GM21423 (cell line): ENCODE measurements around the gene TMEM126B.
"Not testable (repeated sequence)": the region's sequence is repeated elsewhere in the genome, so short reads cannot be mapped to it uniquely, and the experiment has no call there.

Source experiments
- ATAC-seq: cut with Tn5 transposase; IDR thresholded peaks from one replicate; pipeline ENCODE4 v1.9.1; 2021; ENCODE audit warnings: mild to moderate bottlenecking, moderate library complexity; ENCODE audit not compliant: unreplicated experiment

TMEM126B gene

DNA sequence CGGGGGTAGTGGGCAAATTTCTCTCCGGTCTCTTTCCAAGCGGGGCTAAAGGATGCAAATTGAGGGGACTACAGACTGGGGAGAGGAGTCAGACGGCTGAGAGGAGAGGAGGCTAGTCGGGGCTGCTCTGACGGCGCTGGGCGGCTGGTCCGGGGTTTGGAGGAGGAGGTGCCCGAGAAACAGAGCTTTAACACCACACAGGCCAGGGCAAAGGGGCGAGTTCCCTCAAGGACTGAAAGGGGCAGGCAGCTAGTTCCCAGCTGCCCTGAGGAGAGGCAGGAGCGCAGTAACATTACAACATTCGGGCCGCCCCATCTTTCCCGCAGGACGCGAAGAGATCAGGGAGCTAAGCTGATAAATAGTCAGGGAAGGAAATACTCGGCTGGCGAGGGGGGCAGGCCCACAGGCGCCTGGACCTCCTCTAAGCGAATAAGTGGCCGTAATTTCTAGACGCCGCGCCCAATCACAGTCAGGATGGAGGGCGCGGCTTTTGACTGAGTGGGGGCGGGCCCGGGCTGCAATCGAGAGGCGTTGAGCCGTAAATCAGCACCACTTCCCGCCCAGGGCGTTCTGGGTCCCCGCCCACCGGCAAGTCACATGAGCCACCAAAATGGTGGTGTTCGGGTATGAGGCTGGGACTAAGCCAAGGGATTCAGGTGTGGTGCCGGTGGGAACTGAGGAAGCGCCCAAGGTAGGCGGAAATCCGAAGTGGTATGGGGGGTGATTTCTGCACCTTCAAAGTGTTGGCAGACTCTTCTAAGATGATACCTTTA is at the start of gene TMEM126B:
Gene TMEM126B (plus strand): TSS at position 596 of the 773 bp plus-strand sequence. CDS start 15 bp downstream, at position 611.
- ATAC-seq = peak; percentile 99

DNA sequence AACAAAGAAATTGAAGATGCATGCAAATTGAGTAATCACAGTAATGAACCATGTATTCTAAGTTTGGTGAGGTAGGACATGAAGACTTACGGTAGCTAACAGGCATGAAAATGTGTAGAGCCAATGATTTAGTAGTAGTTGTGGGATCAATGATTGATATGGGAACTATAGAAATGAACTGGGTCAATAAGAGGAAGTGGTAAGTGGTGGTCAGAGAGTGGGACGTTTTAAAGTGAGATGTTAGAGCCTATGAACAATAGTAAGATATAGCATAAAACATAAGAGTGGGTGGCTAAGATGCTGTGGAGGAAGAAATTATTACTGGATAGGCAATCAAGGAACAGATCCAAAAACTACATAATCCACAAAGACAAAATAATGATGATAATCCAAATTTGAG is 46.3 kb upstream of the TMEM126B start:
- no peak for ATAC-seq

DNA sequence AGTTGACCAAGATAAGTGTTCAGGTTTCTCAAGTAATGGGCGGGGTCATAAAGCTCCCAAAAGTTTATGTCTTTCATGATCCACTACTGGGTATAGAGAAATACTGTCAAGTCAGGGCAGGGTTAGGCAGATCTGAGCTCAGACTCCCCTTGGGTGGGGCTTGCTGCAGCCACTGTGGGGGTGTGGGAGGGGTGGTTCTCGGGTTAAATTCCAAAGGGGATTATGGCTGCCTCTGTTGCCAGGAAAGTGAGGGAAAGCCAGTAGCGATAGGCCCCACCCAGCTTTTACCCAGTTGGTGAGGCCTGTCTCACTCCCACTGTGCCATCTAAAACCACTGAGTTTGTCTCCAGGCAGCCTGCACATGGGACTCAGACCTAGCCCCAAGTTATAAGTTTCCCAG is 39.0 kb upstream of the TMEM126B start:
- no peak for ATAC-seq

DNA sequence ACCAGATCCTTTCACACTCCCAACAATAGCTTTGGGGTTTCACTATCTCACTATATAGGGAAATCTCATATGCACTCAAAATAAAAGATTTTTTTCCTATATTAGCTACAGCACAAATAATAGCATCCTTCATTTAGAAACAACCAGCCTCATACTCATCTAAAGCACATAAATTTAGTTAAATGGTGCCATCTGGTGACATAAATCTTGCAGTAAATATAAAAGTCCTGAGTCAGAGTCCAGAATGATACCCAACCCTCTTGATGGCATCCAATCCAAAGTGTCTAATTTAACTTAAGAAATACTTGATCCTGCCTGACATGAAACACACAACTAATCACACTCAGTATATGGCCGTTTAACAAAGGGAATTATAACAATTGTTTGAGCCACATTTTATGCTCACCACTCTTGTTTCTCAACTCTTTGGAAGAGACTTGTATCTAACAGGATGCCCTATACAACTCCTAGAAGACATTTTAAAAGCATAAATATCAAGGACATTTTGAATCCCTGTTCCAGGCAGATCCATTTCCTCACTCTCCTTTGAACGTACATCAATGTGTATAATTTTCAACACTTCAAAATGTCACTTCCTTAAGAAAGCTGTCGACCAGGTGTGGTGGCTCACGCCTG is 37.4 kb upstream of the TMEM126B start:
- peak; percentile 45 for ATAC-seq

DNA sequence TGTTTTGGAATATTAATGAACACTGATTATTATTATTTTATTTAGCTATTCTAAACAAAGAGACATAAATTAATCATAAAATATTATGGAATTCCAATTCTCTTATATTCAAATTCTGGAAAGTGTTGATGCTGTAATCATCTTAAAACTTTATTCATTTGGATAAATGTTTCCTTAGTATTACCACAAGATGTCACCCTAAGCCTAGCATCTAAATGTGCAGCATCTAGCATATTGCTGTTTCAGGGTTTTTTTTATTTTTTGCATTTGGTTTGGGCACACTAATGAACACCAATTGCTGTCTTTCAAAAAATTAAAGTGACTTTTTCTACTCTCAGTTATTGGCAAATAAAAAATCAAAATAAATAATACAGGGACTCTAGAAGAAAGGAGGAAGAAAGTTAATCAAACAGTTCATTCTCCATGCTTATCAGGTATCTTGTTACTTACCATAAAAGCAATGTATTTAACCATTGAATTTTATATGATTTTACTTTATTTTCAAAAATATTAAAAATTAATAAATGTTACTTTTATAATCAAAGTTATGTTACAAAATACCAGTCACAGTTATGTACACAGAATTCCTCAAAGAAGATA is 33.0 kb upstream of the TMEM126B start:
- no peak for ATAC-seq

DNA sequence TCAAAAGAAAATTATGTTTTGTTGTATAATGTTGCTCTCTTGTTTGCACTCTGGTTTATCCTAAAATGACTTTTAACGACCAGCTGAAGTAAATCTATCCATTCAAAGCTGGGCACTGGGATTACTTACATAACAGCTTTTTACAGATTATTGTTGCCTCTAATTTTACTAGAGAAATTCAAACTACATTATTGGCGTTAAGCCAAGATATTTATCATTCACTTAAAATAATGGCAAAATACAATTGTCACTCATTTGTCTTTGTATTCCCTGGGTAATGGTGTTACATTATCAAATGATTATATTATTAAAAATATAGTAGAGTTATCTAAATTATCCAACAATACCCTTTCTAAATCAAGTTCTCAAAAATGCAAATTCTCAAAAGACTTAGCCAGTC is 31.5 kb upstream of the TMEM126B start:
- no peak for ATAC-seq

DNA sequence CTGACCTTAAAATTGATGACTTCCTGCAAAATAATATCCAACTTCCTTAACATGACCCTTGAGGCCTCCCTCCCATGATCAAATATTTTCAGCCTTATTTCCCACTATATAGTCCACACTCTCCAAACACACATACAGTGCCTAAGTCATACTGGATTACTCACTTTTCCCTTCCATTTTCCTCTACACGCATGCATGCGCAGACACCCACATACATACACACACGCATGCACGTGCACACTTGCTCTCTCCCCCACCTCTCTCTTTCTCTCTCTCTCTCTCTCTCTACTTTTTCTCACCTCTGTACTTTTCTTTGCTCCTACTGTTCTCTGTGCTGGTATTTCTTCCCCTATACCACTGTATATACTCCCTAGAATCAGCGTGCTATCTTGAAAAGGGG is 29.3 kb upstream of the TMEM126B start:
- ATAC-seq = no peak

DNA sequence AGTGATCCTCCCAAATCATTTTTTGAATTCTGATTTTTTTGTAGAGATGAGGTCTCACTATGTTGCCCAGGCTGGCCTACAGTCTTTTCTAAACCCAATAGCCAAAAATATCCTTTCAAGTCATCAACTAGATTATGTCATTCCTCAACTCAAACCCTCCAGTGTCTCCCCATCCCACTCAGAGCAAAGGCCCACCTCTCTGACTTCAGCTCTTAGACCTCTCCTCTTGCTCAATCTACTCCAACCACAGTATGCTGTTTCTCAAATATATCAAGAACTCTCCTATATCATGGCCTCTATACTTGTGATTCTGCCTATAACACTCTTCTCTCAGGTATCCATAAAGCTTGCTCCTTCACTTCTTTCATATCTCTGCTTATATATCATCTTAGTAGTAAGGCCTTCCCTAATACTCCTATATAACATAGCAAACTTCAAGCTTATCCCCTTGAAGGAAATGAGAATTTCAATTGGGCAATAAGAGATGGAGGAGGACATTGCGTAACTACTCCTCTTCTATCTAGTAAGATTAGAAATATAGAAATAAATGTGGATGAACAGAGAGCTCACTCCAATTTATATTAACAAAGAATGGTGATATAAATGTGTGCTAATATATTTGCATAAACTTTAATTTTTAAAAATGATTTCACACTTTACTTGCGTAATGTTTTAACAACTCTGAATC is 25.7 kb upstream of the TMEM126B start:
- no peak for ATAC-seq

DNA sequence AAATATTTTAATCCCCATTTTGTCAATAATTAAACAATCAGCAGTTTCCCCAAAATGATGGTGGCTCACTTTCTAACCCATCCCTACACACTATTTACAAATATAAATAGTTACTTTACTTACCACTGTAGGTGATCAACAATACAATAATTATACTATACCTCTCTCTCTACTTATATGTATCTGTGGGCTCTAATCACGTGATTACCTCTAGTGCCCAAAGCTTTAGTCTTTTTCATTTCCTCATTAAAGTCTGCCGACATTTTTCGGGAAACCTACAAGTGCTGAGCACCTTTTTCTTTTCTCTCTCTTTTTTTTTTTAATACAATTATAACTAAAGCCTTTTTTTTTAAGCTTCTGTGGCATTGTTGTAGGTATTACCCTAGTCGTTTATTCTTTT is 25.2 kb upstream of the TMEM126B start:
- ATAC-seq = no peak

DNA sequence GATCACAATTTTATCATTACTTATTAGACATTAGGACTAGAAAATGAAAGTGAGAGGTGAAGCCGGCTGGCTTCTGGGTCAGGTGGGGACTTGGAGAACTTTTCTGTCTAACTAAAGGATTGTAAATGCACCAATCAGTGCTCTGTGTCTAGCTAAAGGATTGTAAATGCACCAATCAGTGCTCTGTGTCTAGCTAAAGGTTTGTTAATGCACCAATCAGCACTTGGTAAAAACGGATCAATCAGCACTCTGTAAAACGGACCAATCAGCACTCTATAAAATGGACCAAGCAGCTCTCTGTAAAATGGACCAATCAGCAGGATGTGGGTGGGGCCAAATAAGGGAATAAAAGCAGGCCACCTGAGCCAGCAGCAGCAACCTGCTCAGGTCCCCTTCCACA is 22.2 kb upstream of the TMEM126B start:
- ATAC-seq = not testable (repeated sequence)

DNA sequence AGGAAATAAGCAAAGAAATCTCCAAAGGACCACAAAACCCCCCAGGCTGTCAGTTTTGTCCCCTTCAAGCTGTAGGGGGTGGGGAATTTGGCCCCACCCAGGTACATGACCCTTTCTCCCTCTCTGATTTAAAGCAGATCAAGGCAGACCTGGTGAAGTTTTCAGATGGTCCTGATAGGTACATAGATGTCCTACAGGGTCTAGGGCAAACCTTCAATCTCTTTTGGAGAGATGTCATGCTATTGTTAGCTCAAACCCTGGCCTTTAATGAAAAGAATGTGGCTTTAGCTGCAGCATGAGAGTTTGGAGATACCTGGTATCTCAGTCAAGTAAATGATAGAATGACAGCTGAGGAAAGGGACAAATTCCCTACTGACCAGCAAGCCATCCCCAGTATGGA is 19.8 kb upstream of the TMEM126B start:
- not testable (repeated sequence) for ATAC-seq

DNA sequence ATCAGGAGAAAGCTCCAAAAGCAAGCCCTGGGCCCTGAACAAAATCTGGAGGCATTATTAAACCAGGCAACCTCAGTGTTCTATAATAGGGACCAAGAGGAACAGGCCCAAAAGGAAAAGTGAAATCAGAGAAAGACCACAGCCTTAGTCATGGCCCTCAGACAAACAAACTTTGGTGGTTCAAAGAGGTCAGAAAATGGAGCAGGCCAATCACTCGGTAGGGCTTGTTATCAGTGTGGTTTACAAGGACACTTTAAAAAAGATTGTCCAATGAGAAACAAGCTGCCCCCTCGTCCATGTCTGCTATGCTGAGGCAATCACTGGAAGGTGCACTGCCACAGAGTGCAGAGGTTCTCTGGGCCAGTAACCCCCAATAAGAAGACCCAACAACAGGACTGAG is 19.1 kb upstream of the TMEM126B start:
- not testable (repeated sequence) for ATAC-seq

DNA sequence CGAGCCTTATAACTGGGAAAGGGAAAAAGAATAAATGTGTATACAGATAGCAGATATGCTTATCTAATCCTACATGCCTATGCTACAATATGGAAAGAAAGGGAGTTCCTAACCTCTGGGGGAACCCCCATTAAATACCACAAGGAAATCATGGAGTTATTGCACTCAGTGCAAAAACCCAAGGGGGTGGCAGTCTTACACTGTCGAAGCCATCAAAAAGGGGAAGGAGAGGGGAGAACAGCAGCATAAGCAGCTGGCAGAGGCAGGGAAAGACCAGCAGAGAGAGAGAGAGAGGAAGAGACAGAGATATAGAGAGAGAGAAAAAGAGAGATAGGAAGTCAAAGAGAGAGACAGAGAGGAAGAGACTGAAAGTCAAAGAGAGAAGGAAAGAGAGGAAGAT is 16.8 kb upstream of the TMEM126B start:
- not testable (repeated sequence) for ATAC-seq

DNA sequence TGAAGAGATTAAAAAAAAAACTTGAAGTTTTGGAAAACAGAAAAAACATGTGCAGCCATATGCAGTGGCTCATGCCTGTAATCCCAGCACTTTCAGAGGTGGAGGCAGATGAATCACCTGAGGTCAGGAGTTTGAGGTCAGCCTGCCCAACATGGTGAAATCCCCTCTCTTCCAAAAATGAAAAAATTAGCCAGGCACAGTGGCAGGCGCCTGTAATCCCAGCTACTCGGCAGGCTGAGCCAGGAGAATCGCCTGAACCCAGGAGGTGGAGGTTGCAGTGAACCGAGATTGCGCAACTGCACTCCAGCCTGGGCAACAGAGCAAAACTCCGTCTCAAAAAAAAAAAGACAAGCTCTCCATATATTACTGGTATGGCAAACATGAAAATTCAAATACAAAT is 8.9 kb upstream of the TMEM126B start:
- ATAC-seq = no peak

DNA sequence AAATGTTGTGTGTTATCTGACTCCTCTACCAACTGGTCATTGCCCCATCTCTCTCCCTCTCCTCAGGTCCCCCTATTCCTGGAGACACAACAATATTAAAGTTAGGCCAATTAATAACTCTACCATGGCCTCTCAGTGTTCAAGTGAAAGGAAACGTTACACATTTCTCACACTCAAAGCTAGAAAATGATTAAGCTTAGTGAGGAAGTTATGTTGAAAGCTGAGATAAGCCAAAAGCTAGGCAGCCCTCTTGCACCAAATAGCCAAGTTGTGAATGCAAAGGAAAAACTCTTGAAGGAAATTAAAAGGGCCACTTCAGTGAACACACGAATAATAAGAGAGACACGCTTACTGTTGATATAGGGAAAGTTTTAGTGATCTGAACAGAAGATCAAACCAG is 8.1 kb upstream of the TMEM126B start:
- no peak for ATAC-seq

DNA sequence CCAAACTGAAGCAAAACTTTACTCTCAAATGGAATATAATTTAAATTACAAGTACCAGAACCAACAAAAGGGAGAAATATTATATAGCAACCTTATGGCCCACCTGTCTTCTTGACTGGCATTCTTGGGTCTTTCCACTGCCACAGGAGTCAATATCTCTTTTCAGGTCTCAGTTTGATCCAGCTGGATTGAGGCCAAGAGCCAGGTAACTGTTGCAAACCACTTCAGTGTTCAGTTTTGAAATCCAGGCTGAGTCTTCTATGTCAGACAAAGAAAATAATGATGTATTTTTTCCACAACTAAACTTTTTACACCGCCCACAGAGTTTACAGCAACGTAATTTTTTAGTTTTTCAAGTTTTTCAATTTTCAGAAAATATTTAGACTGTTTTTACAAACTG is 1.9 kb upstream of the TMEM126B start:
- no peak for ATAC-seq

DNA sequence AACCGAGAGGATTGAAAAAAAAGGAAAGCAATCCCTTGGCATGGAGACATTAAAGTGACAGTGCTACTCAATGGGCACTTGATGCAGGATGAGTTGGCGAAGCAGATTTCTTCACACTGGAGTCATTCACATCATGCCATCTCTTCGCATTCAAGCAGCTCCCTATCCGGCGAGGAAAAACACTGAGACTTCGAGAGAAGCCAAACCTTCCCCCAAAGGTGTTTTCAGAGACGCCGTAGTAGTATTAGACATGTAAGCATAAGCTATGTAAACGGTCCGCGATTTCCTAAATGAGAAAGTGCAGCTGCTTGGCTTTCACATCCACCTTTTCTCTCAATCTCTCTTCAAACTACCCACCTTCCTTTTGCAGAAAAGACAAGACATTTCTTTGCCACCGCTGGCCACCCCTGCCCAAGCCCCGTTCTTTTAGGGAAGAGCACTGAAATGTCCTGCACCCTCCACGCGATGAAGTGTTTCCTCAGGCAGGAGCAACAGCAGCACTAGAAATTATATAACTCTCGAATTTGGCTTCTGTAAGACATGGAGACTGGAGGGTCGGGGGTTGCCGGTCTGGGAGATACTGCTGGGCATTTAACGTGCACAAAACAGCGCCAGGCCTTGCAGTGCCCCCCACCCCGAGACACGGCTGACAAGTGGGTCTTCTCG is 928 bp upstream of the TMEM126B start, which contains the start of gene DLG2:
Gene DLG2 (minus strand): TSS at position 13 of the 666 bp plus-strand sequence.
- no peak for ATAC-seq

DNA sequence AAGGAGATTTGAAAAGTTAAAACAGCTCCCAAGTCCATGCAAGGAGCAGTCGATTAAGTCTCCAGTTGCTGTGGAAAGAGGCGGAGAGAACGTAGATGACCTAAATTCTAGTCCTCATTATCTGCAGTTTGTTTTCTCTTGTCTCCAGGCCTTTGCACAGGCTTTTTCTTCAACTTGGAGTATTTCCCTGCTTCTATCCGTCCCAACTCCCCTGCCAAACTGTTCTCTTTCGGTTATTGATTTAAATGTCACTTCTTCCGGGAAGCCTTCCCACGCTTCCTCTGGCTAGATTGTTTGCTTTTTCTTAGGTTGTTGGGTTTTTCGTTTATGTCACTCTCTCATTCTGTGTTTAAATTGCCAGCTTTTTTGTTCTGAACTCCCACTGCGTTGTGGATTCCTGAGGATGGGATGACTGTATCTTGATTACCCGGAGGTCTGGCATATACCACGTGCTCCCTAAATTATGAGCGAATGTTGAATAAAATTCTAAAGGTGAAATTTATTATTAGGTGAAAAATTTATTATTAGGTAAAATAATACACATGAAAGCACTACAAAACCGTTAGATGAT is 463 bp downstream of the TMEM126B start:
- ATAC-seq = peak; percentile 4

DNA sequence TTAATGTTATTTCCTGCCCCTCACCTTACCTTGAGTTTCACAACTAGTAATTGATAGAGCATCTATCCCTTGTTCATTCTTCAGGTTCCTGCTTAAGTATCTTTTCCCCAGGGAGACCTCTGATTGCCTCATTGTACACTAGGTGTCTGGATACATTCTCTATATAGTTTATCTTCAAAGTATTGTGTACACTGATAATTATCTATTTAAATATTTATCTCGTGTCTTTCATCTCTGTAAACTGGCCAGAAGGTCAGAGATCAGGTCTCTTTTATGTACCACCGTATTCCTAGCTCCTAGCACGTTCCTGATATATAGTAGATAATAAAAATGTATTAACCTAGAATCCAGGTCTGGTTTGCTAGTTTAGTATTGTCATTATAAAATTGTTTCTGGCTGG is 6.4 kb downstream of the TMEM126B start:
- no peak for ATAC-seq

DNA sequence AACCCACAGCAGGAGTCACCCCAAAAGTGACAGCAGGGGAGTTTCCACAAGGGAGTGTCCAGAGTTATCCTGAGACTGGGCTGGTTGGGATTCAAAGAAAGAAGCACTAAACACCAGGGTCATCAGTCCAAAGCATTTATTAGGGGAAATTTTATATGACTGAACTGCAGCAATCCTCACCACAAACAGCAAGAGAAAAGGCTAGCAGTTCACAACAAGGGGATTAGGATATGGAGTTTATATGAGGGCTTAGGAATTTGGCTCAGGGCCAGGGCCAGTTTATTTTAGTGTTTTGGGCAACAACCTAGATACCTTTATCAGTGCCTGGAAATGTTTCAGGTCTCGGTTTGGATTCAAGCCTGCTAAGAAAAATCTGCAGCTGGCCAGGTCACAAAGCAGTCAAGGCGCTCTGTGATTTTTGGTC is 14.8 kb downstream of the TMEM126B start:
- ATAC-seq = no peak

DNA sequence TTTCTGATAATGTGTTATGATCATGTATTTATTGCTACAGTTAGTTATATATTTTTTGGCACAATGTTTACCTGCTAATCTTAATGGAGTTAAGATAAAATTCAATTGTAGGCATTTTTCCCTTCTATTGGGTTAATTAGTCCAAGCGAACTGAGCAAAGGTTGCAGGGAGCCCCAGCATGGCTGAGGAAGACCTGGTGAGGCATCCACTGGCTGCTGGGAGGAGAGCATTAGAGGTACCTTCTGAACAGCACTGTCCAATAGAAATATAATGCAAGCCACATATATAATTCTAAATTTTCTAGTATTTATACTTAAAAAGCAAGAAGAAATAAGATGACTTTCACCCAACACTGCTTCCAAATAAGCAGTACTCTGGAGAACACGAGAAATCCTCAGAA is 18.7 kb downstream of the TMEM126B start:
- no peak for ATAC-seq
